WTC11 (cell line): Measurements from ENCODE around the gene MRPS27. TPM values are rescaled to one million over a fixed set of nuclear protein-coding genes. Genes with fewer than 3 reads are reported as not detected.

Experiments
- ATAC-seq: fragments of 200-7000 bp; cut with Tn5 transposase; 2 replicates; pipeline ENCODE4 v1.10.0; 2021; ENCODE audit warnings: mild to moderate bottlenecking, moderate library complexity
- CTCF ChIA-PET: fragments of 300-600 bp; sonication (Branson Sonifier 250); formaldehyde crosslinking; loops from one replicate; lab custom pipeline; 2021; ENCODE audit warnings: antibody characterized with exemption; lab: Charles Lee
- POLR2A ChIA-PET: fragments of 350-600 bp; sonication (Branson Sonifier 250); formaldehyde crosslinking; loops from one replicate; lab custom pipeline; 2021; ENCODE audit warnings: antibody characterized with exemption; lab: Charles Lee
- DNase-seq: peaks from one replicate; pipeline ENCODE4 v3.0.0; 2021; ENCODE audit warnings: low spot score
- H3K27ac Mint-ChIP-seq: 2 replicates; pipeline ENCODE4 v1.8.0; 2021; ENCODE audit warnings: mixed read lengths
- H3K27me3 Mint-ChIP-seq: 2 replicates; pipeline ENCODE4 v1.8.0; 2021; ENCODE audit warnings: low read depth, mild to moderate bottlenecking, moderate library complexity, mixed read lengths
- H3K36me3 Mint-ChIP-seq: 2 replicates; pipeline ENCODE4 v1.8.0; 2021; ENCODE audit warnings: mixed read lengths
- H3K4me1 Mint-ChIP-seq: 2 replicates; pipeline ENCODE4 v1.8.0; 2022; ENCODE audit warnings: mixed read lengths
- H3K4me3 Mint-ChIP-seq: 2 replicates; pipeline ENCODE4 v1.8.0; 2021; ENCODE audit warnings: mild to moderate bottlenecking, moderate library complexity, mixed read lengths
- H3K9me3 Mint-ChIP-seq: 2 replicates; pipeline ENCODE4 v1.8.0; 2021; ENCODE audit warnings: mixed read lengths
- CBFB ChIP-seq: sonication (generic); formaldehyde crosslinking; IDR thresholded peaks from 2 replicates; pipeline ENCODE4 v1.8.1; 2022; ENCODE audit warnings: mild to moderate bottlenecking, low read depth, missing genetic modification reagents
- EMX1 ChIP-seq: fragments of 250-450 bp; sonication (Bioruptor Pico); IDR thresholded peaks from 2 replicates; pipeline ENCODE4 v1.8.0; 2021; ENCODE audit warnings: mild to moderate bottlenecking
- ETV6 ChIP-seq: sonication (generic); formaldehyde crosslinking; IDR thresholded peaks from 2 replicates; pipeline ENCODE4 v1.8.1; 2022; ENCODE audit warnings: mild to moderate bottlenecking, missing genetic modification reagents
- GTF2I ChIP-seq: fragments of 250-450 bp; sonication (Bioruptor Pico); conservative IDR thresholded peaks from 2 replicates; pipeline ENCODE4 v1.4.0; 2021; ENCODE audit warnings: mild to moderate bottlenecking
- HMGA2 ChIP-seq: fragments of 250-450 bp; sonication (Bioruptor Pico); IDR thresholded peaks from 2 replicates; pipeline ENCODE4 v1.4.0; 2021; ENCODE audit warnings: mild to moderate bottlenecking, moderate library complexity
- IRF2 ChIP-seq: sonication (generic); formaldehyde crosslinking; IDR thresholded peaks from 2 replicates; pipeline ENCODE4 v1.8.0; 2022; ENCODE audit warnings: low read depth, missing genetic modification reagents, borderline replicate concordance
- RELA ChIP-seq: sonication (generic); formaldehyde crosslinking; IDR thresholded peaks from 2 replicates; pipeline ENCODE4 v1.8.1; 2022; ENCODE audit warnings: missing genetic modification reagents, mild to moderate bottlenecking, borderline replicate concordance
- SMAD3 ChIP-seq: sonication (generic); formaldehyde crosslinking; IDR thresholded peaks from 2 replicates; pipeline ENCODE4 v1.8.0; 2022; ENCODE audit warnings: missing genetic modification reagents, mild to moderate bottlenecking, borderline replicate concordance
- SOX15 ChIP-seq: fragments of 250-450 bp; sonication (Bioruptor Pico); IDR thresholded peaks from 2 replicates; pipeline ENCODE4 v1.9.0; 2021; ENCODE audit warnings: mild to moderate bottlenecking
- TEAD1 ChIP-seq: sonication (generic); formaldehyde crosslinking; IDR thresholded peaks from 2 replicates; pipeline ENCODE4 v1.8.0; 2022; ENCODE audit warnings: mild to moderate bottlenecking, missing genetic modification reagents
- TEAD4 ChIP-seq: sonication (generic); formaldehyde crosslinking; IDR thresholded peaks from 2 replicates; pipeline ENCODE4 v1.8.0; 2022; ENCODE audit warnings: mild to moderate bottlenecking, missing genetic modification reagents
- ZNF219 ChIP-seq: sonication (generic); formaldehyde crosslinking; IDR thresholded peaks from 2 replicates; pipeline ENCODE4 v1.8.0; 2023; ENCODE audit warnings: missing genetic modification reagents, mild to moderate bottlenecking, borderline replicate concordance
- total RNA-seq: library from RNA; stranded (reverse); gene quantifications from 3 replicates; pipeline ENCODE4 v1.2.3, GENCODE V29; 2021
- TF ChIP-seq, protein P1 (sequence below): sonication (generic); formaldehyde crosslinking; IDR thresholded peaks from 2 replicates; pipeline ENCODE4 v1.8.0; 2022; ENCODE audit warnings: missing genetic modification reagents
- TF ChIP-seq, protein P2 (sequence below): sonication (generic); formaldehyde crosslinking; IDR thresholded peaks from 2 replicates; pipeline ENCODE4 v1.8.1; 2022; ENCODE audit warnings: mild to moderate bottlenecking, moderate library complexity, missing genetic modification reagents
- TF ChIP-seq, protein P3 (sequence below): fragments of 250-450 bp; sonication (Bioruptor Pico); IDR thresholded peaks from 2 replicates; pipeline ENCODE4 v1.9.0; 2021; ENCODE audit warnings: mild to moderate bottlenecking
- TF ChIP-seq, protein P4 (sequence below): sonication (generic); formaldehyde crosslinking; IDR thresholded peaks from 2 replicates; pipeline ENCODE4 v1.8.1; 2022; ENCODE audit warnings: mild to moderate bottlenecking, missing genetic modification reagents, moderate library complexity, borderline replicate concordance

MRPS27 gene
- total RNA-seq, 1 experiment from 2014 or later: 80.1 TPM

DNA sequence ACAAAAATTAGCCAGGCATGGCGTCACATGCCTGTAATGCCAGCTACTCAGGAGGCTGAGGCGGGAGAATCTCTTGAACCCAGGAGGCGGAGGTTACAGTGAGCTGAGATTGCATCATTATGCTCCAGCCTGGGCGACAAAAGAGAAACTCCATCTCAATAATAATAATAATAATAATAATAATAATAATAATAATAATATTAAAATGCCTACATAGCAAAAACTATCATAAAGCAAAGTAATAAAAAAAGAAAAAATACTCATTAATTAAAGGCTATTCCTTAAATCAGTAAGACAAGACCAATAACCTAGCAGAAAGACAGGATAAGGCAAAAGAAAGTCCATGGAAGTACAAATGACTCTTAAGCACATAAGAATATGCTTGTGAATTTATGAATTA, 50.0 kb downstream of the MRPS27 start:
- TF ChIP-seq, protein P1, sequence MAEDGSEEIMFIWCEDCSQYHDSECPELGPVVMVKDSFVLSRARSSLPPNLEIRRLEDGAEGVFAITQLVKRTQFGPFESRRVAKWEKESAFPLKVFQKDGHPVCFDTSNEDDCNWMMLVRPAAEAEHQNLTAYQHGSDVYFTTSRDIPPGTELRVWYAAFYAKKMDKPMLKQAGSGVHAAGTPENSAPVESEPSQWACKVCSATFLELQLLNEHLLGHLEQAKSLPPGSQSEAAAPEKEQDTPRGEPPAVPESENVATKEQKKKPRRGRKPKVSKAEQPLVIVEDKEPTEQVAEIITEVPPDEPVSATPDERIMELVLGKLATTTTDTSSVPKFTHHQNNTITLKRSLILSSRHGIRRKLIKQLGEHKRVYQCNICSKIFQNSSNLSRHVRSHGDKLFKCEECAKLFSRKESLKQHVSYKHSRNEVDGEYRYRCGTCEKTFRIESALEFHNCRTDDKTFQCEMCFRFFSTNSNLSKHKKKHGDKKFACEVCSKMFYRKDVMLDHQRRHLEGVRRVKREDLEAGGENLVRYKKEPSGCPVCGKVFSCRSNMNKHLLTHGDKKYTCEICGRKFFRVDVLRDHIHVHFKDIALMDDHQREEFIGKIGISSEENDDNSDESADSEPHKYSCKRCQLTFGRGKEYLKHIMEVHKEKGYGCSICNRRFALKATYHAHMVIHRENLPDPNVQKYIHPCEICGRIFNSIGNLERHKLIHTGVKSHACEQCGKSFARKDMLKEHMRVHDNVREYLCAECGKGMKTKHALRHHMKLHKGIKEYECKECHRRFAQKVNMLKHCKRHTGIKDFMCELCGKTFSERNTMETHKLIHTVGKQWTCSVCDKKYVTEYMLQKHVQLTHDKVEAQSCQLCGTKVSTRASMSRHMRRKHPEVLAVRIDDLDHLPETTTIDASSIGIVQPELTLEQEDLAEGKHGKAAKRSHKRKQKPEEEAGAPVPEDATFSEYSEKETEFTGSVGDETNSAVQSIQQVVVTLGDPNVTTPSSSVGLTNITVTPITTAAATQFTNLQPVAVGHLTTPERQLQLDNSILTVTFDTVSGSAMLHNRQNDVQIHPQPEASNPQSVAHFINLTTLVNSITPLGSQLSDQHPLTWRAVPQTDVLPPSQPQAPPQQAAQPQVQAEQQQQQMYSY (CRISPR knock-in tag): no peak
- TF ChIP-seq HMGA2 (CRISPR knock-in tag): peak; percentile 85
- ChIA-PET CTCF (interaction anchor here (0.8 to 1.2 kb wide), 2 partner anchors 39 to 90 kb away, joined by 3 read pairs; no protein-coding TSS in a partner anchor), POLR2A (no interaction called here)
- no peak overlapping the region for H3K4me3 Mint-ChIP-seq
- H3K9me3 Mint-ChIP-seq: no peaks in the 10 kb centered on the region
- H3K27ac Mint-ChIP-seq: no peak overlapping the region
- ATAC-seq (no peak), DNase-seq (no peak)
- 0 out of 2 replicates have a peak, but pooled peaks cover 6% of the 10 kb centered on the region for H3K36me3 Mint-ChIP-seq
- peaks cover 6% of the 10 kb centered on the region; the same call in 1 of the 2 replicates for H3K4me1 Mint-ChIP-seq
- no peaks in the 10 kb centered on the region for H3K27me3 Mint-ChIP-seq

DNA sequence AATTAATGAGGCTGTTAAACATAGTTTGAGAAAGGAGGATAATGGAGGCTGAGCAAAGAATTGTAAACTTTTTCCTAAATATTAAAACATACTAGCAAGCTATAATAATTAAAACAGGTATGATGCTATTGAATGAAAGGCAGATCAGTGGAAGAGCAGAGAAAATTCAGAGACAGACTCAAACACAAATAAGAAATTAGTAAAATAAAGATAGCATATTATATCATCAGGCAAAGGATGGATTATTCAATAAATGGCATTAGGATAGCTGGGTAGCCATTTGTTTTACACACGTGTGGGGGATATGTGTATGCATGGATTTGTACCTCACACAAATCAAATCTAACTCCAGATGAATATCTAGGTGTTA, 50.6 kb downstream of the MRPS27 start:
- CTCF ChIA-PET: interaction anchor here (1.2 kb wide), 2 partner anchors 21 to 39 kb away, joined by 3 to 4 read pairs; no protein-coding TSS in a partner anchor
- TF ChIP-seq TEAD1 (CRISPR knock-in tag): no peak
- TF ChIP-seq, protein P1 (CRISPR knock-in tag): no peak
- TF ChIP-seq IRF2 (CRISPR knock-in tag): no peak
- TF ChIP-seq, protein P2, sequence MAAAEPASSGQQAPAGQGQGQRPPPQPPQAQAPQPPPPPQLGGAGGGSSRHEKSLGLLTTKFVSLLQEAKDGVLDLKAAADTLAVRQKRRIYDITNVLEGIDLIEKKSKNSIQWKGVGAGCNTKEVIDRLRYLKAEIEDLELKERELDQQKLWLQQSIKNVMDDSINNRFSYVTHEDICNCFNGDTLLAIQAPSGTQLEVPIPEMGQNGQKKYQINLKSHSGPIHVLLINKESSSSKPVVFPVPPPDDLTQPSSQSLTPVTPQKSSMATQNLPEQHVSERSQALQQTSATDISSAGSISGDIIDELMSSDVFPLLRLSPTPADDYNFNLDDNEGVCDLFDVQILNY (CRISPR knock-in tag): no peak
- no peak for TF ChIP-seq TEAD4 (CRISPR knock-in tag)
- no peak for TF ChIP-seq ETV6 (CRISPR knock-in tag)
- no peak for TF ChIP-seq CBFB (CRISPR knock-in tag)
- TF ChIP-seq, protein P3, sequence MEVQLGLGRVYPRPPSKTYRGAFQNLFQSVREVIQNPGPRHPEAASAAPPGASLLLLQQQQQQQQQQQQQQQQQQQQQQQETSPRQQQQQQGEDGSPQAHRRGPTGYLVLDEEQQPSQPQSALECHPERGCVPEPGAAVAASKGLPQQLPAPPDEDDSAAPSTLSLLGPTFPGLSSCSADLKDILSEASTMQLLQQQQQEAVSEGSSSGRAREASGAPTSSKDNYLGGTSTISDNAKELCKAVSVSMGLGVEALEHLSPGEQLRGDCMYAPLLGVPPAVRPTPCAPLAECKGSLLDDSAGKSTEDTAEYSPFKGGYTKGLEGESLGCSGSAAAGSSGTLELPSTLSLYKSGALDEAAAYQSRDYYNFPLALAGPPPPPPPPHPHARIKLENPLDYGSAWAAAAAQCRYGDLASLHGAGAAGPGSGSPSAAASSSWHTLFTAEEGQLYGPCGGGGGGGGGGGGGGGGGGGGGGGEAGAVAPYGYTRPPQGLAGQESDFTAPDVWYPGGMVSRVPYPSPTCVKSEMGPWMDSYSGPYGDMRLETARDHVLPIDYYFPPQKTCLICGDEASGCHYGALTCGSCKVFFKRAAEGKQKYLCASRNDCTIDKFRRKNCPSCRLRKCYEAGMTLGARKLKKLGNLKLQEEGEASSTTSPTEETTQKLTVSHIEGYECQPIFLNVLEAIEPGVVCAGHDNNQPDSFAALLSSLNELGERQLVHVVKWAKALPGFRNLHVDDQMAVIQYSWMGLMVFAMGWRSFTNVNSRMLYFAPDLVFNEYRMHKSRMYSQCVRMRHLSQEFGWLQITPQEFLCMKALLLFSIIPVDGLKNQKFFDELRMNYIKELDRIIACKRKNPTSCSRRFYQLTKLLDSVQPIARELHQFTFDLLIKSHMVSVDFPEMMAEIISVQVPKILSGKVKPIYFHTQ (CRISPR knock-in tag): no peak
- no peak for TF ChIP-seq RELA (CRISPR knock-in tag)
- no peak for TF ChIP-seq ZNF219
- TF ChIP-seq HMGA2 (CRISPR knock-in tag): no peak
- no peak for TF ChIP-seq SOX15 (CRISPR knock-in tag)
- no peak for TF ChIP-seq GTF2I (CRISPR knock-in tag)
- no peak for TF ChIP-seq SMAD3 (CRISPR knock-in tag)
- TF ChIP-seq, protein P4, sequence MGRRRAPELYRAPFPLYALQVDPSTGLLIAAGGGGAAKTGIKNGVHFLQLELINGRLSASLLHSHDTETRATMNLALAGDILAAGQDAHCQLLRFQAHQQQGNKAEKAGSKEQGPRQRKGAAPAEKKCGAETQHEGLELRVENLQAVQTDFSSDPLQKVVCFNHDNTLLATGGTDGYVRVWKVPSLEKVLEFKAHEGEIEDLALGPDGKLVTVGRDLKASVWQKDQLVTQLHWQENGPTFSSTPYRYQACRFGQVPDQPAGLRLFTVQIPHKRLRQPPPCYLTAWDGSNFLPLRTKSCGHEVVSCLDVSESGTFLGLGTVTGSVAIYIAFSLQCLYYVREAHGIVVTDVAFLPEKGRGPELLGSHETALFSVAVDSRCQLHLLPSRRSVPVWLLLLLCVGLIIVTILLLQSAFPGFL (CRISPR knock-in tag): no peak
- TF ChIP-seq EMX1 (CRISPR knock-in tag): no peak
- TF ChIP-seq, all 79 proteins: peak for 0
- no peaks in the 10 kb centered on the region for H3K9me3 Mint-ChIP-seq
- no peak overlapping the region for H3K27ac Mint-ChIP-seq
- no peak for DNase-seq
- H3K4me3 Mint-ChIP-seq: no peak overlapping the region
- no peaks in the 10 kb centered on the region for H3K27me3 Mint-ChIP-seq
- 0 out of 2 replicates have a peak, but pooled peaks cover 6% of the 10 kb centered on the region for H3K36me3 Mint-ChIP-seq
- POLR2A ChIA-PET: no interaction called here
- no peak for ATAC-seq
- 0 out of 2 replicates have a peak, but pooled peaks cover 2% of the 10 kb centered on the region for H3K4me1 Mint-ChIP-seq
